ENCODE results near the gene CNIH4.
"Not testable (repeated sequence)": the region's sequence is repeated elsewhere in the genome, so short reads cannot be mapped to it uniquely, and the experiment has no call there.

The CNIH4 gene

GRCh38 chr1:224402472-224403036, 45.9 kb downstream of the CNIH4 start:
- DNase-seq (ENCODE audit: low spot score): no peak

DNA sequence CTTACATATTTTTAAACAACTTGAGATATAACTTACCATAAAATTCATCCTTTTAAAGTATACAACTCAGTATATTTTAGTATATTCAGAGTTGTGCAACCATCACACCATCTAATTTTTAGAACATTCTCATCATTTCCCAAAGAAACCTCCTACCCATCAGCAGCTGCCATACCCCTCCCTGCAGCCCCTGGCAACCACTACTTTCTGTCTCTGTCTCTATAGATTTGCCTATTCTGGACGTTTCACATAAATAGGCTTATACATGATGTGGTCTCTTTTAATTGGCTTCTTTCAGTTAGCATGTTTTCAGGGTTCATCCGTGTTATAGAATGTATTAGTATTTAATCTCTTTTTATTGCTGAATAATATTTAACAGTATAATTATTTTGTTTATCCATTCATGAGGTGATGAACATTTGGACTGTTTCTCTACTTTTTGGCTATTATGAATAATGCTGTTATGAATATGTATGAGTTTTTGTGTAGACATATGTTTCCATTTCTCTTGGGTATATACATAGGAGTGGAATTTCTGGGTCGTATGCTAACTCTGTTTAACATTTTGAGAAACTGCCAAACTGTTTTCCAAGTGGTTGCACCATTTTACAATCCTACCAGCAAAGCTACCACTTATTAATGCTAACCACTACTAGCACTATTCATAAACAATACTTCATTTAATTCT, 48.4 kb downstream of the CNIH4 start:
- no peak for DNase-seq (ENCODE audit: low spot score)

DNA sequence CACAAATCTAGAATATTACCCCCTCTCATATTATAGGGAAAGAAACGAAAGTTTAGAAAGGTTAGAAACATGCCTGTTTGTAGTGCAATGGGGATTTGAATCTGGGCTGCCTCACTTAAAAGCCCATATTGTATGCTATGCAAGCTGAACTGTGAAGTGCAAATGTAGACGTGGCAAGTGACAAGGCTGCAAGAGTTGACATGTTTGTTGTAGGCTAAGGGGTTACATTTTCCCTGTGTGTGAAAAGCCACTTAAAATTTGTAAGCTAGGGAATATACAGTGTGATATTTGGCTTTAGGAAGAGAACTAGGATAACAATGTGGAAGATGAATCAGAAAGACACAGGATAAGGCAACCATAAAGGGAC, 48.9 kb downstream of the CNIH4 start:
- no peak for DNase-seq (ENCODE audit: low spot score)

DNA sequence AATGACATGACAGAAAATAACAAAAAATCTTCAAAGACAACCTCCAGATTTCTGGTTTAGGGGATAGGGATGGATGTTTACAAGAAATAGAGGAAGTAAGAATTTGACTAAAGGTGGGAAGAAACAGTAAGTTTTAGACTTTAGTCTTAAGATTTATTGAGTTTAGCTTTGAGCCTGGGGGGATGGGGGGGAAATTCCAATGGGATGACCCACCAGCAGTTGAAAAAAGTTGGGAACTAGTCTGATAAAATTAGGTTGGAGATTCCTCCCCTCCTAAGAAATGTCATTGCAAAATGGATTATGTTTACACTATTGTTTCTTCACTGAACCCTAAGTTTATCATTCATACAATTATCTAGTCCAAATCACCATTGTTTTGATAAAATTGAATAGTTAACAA, 49.5 kb downstream of the CNIH4 start:
- no peak for DNase-seq (ENCODE audit: low spot score)

GRCh38 chr1:224407571-224408293, 51.1 kb downstream of the CNIH4 start:
- peak; percentile 43 for DNase-seq (ENCODE audit: low spot score)

DNA sequence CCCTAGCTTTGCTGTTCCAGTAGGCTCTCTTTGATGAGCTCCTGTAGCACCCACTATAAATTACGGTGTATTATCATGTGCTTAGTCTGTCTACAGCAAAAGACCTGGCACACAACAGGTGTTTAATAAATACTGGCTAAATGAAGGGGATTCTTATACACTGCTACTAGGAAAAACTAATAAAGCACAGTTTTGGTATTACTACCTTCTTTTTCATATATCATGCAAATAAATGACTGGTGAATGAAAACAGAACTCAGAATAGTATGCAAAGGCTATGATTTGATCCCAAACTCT, 51.6 kb downstream of the CNIH4 start:
- no peak for DNase-seq (ENCODE audit: low spot score)

GRCh38 chr1:224411766-224412165, 55.1 kb downstream of the CNIH4 start:
- peak; percentile 39 for DNase-seq (ENCODE audit: low spot score)

DNA sequence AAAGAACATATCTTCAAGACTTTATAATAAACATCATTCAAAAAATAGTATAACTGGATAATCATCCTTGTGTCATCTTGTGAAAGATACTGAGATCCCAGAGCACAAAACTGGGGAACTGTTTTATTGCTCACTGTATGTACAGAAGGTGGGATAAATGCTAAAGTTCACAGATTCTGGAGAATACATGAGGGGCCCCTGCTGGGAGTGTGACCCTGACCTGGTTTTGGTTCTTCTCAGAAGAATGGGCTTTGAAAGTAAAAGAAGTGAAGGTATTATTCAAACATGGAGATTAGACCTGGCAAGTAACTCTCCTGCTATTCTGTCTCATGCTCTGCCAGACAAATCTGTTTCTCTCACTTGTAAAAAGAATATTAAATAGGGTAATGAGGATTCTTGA, 63.4 kb downstream of the CNIH4 start:
- no peak for DNase-seq (ENCODE audit: low spot score)

- DNase-seq (ENCODE audit: low spot score): no peak
These were observed 68.7 kb downstream of the CNIH4 start for GRCh38 chr1:224425279-224425884.

DNA sequence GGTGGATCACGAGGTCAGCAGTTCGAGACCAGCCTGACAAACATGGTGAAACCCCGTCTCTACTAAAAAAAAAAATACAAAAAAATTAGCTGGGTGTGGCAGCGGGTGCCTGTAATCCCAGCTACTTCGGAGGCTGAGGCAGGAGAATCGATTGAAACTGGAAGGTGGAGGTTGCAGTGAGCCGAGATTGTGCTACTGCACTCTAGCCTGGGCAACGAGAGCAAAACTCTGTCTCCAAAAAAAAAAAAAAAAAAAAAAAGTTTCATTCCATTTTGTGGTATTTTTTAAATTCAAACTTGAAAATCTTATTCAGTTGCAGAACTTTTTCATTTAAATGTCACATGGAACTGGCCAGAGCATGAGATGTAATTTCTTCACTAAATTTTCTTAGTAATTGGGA, 70.2 kb downstream of the CNIH4 start:
- not testable (repeated sequence) for DNase-seq (ENCODE audit: low spot score)

- DNase-seq (ENCODE audit: low spot score): no peak
These were observed 70.7 kb downstream of the CNIH4 start for GRCh38 chr1:224427346-224427745.

DNA sequence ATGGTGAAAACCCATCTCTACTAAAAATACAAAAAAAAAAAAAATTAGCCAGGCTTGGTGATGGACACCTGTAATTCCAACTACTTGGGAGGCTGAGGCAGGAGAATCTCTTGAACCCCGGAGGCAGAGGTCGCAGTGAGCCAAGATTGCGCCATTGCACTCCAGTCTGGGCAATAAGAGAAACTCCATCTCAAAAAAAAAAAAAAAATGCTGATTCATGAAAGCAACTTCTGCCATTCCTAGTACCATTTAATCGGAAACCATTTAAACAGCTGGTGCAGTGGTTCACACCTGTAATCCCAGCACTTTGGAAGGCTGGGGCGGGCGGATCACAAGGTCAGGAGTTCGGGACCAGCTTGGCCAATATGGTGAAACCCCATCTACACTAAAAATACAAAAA, 72.0 kb downstream of the CNIH4 start:
- not testable (repeated sequence) for DNase-seq (ENCODE audit: low spot score)
